ENCODE results near the gene MANBA.

GRCh38 chr4:102787096-102787881, 26.5 kb upstream of the MANBA start:
- TF ChIP-seq POLR2A (IDR thresholded peaks at IDR 0.05) = no peak
- no peak for TF ChIP-seq CTCF (IDR thresholded peaks at IDR 0.05)

Data from adrenal gland (tissue), 5 donors.